Measurements from ENCODE around the gene ALDOB.

ALDOB gene

GRCh38 chr9:101468116-101468515 is 32.5 kb upstream of the ALDOB start:
- H3K4me3 ChIP-seq (ENCODE audit: low read depth, low read length): no peak overlapping the region
- no peak for TF ChIP-seq CTCF (IDR thresholded peaks at IDR 0.05; ENCODE audit: control insufficient read depth, extremely low read depth, insufficient read depth)
- DNase-seq (ENCODE audit: low read depth): no peak

GRCh38 chr9:101467690-101468089 is 32.1 kb upstream of the ALDOB start:
- DNase-seq (ENCODE audit: low read depth): no peak
- H3K4me3 ChIP-seq (ENCODE audit: low read depth, low read length): no peak overlapping the region
- TF ChIP-seq CTCF (IDR thresholded peaks at IDR 0.05; ENCODE audit: control insufficient read depth, extremely low read depth, insufficient read depth): no peak

DNA sequence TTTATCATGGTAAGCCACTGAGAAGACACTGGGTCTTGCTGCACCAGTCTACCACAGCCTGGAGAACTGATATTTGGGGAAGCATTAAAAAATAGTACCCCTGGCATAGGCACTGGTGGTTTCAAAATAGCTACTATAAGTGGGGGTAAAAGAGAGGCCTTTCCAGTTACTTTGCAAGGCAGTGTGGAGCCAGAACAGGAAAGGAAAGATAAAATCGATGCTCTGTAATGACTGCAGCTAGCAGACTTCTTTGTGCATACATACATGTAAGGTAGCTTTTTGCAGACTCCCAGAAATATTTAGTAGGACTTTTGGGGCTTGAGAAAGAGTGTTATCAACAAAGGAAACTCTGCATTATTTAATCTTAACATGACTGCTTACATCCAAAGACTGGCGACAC is 31.3 kb upstream of the ALDOB start:
- no peak for DNase-seq (ENCODE audit: low read depth)
- no peak for TF ChIP-seq CTCF (IDR thresholded peaks at IDR 0.05; ENCODE audit: control insufficient read depth, extremely low read depth, insufficient read depth)
- no peak overlapping the region for H3K4me3 ChIP-seq (ENCODE audit: low read depth, low read length)

GRCh38 chr9:101465326-101465915 is 29.8 kb upstream of the ALDOB start:
- H3K4me3 ChIP-seq (ENCODE audit: low read depth, low read length): no peak overlapping the region
- peak; percentile 51 for DNase-seq (ENCODE audit: low read depth)

GRCh38 chr9:101463397-101463796 is 27.8 kb upstream of the ALDOB start:
- DNase-seq (ENCODE audit: low read depth): no peak
- no peak for TF ChIP-seq CTCF (IDR thresholded peaks at IDR 0.05; ENCODE audit: control insufficient read depth, extremely low read depth, insufficient read depth)
- no peak overlapping the region for H3K4me3 ChIP-seq (ENCODE audit: low read depth, low read length)

More at GRCh38 chr9:101465326-101465915, 29.8 kb upstream of the ALDOB start:
- TF ChIP-seq CTCF (IDR thresholded peaks at IDR 0.05; ENCODE audit: control insufficient read depth, extremely low read depth, insufficient read depth): peak; percentile 77

DNA sequence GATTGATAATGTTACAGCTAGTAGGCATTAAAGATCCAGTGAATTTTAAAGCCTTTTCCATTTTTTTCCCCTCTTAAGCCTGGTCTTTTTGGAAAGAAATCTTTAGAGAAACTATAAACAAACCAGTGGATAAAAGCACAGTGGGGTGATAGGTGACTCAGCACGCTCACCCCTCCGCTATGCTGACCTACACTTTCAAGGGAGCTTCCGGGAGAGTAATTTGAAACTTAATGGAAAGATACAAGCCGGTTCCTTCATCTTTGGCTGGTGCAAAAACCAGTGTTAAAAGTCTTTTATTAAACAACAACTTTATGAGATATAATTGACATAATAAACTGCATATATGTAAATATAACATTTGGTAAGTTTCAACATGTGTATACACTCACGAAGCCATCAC is 27.0 kb upstream of the ALDOB start:
- no peak for DNase-seq (ENCODE audit: low read depth)
- no peak for TF ChIP-seq CTCF (IDR thresholded peaks at IDR 0.05; ENCODE audit: control insufficient read depth, extremely low read depth, insufficient read depth)
- no peak overlapping the region for H3K4me3 ChIP-seq (ENCODE audit: low read depth, low read length)

DNA sequence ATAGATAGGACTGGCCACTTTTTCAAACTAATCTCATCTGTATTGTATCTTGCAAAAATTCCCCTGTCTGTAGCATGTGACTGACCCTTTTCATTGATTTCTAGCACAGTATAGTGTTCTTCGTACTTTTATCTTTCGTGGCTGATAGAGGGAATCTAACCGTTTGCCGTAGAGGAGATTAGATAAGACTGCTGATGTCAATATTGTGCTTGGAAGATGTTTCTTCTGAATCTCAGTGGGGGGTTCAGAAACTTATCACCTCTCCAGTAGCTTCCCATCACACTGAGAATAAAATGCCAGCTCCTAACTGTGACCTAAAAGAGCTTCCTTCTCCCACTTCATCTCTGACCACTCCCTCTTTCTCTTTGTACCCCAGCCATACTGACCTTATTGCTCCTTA is 25.4 kb upstream of the ALDOB start:
- TF ChIP-seq CTCF (IDR thresholded peaks at IDR 0.05; ENCODE audit: control insufficient read depth, extremely low read depth, insufficient read depth): no peak
- DNase-seq (ENCODE audit: low read depth): no peak
- H3K4me3 ChIP-seq (ENCODE audit: low read depth, low read length): no peak overlapping the region

Data from LNCaP clone FGC (cell line).